ENCODE measurements around the gene B4GALNT4. TPM values are rescaled to one million over a fixed set of nuclear protein-coding genes. Genes with fewer than 3 reads are reported as not detected.

B4GALNT4 gene
- total and polyA plus RNA-seq, 2 of the 13 experiments (the other 11 are each of a cell fraction or from before 2014, with no cell fraction given), result 30.5 to 50.1 TPM

DNA sequence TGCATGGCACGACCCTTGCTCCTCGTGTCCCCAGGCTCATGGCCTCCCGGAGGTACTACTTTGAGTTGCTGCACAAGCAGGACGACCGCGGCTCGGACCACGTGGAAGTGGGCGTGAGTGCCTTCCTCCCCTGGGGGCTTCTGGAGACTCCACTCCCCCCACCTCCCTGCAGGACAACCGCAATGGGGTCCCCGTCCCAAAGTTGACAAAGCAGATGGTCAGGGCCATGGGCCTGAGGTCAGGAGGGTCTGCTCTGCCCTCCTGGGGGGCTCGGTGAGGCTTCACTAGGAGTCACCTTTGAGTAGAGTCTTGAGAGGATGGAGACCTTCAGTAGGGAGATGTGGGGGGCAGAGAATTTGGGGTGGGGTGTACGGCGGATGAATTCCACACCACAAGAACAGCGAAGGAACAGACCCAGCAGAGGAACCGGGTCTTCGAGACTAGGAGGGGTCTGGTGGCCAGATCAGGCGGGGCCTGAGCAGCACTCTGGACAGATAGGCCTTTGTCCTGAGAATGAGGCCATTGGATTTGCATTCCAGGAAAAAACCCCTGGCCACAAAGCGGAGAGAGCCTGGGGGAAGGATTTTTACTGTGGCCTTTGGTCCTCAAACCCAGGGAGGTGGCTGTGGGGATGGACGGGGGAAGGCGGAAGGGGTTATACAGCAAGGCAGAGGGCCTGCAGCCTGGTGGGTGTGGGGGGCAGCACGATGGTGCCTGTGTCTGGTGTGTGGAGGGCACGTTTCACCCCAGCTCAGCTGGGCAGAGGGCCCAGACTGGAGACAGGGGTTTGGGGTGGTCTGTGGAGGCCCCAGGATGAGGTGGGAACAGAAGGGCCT is 4.6 kb downstream of the B4GALNT4 start (continued):
- TF ChIP-seq, protein P1, sequence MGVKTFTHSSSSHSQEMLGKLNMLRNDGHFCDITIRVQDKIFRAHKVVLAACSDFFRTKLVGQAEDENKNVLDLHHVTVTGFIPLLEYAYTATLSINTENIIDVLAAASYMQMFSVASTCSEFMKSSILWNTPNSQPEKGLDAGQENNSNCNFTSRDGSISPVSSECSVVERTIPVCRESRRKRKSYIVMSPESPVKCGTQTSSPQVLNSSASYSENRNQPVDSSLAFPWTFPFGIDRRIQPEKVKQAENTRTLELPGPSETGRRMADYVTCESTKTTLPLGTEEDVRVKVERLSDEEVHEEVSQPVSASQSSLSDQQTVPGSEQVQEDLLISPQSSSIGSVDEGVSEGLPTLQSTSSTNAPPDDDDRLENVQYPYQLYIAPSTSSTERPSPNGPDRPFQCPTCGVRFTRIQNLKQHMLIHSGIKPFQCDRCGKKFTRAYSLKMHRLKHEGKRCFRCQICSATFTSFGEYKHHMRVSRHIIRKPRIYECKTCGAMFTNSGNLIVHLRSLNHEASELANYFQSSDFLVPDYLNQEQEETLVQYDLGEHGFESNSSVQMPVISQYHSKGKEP (CRISPR knock-in tag; IDR thresholded peaks at IDR 0.05), result no peak
- TF ChIP-seq HNRNPH1 (optimal IDR thresholded peaks at IDR 0.05; ENCODE audit: low read depth, low read length), result peak; percentile 78
- TF ChIP-seq CHD4 (IDR thresholded peaks at IDR 0.05; ENCODE audit: borderline replicate concordance, low read length), result peak; percentile 51; the same call in 1 of the 2 replicates
- TF ChIP-seq ASH2L (IDR thresholded peaks at IDR 0.05; ENCODE audit: insufficient read length, low read depth, low read length), result peak; percentile 29
- TF ChIP-seq, protein P2, sequence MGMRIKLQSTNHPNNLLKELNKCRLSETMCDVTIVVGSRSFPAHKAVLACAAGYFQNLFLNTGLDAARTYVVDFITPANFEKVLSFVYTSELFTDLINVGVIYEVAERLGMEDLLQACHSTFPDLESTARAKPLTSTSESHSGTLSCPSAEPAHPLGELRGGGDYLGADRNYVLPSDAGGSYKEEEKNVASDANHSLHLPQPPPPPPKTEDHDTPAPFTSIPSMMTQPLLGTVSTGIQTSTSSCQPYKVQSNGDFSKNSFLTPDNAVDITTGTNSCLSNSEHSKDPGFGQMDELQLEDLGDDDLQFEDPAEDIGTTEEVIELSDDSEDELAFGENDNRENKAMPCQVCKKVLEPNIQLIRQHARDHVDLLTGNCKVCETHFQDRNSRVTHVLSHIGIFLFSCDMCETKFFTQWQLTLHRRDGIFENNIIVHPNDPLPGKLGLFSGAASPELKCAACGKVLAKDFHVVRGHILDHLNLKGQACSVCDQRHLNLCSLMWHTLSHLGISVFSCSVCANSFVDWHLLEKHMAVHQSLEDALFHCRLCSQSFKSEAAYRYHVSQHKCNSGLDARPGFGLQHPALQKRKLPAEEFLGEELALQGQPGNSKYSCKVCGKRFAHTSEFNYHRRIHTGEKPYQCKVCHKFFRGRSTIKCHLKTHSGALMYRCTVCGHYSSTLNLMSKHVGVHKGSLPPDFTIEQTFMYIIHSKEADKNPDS (CRISPR knock-in tag; IDR thresholded peaks at IDR 0.05), result no peak
- TF ChIP-seq, protein P3, sequence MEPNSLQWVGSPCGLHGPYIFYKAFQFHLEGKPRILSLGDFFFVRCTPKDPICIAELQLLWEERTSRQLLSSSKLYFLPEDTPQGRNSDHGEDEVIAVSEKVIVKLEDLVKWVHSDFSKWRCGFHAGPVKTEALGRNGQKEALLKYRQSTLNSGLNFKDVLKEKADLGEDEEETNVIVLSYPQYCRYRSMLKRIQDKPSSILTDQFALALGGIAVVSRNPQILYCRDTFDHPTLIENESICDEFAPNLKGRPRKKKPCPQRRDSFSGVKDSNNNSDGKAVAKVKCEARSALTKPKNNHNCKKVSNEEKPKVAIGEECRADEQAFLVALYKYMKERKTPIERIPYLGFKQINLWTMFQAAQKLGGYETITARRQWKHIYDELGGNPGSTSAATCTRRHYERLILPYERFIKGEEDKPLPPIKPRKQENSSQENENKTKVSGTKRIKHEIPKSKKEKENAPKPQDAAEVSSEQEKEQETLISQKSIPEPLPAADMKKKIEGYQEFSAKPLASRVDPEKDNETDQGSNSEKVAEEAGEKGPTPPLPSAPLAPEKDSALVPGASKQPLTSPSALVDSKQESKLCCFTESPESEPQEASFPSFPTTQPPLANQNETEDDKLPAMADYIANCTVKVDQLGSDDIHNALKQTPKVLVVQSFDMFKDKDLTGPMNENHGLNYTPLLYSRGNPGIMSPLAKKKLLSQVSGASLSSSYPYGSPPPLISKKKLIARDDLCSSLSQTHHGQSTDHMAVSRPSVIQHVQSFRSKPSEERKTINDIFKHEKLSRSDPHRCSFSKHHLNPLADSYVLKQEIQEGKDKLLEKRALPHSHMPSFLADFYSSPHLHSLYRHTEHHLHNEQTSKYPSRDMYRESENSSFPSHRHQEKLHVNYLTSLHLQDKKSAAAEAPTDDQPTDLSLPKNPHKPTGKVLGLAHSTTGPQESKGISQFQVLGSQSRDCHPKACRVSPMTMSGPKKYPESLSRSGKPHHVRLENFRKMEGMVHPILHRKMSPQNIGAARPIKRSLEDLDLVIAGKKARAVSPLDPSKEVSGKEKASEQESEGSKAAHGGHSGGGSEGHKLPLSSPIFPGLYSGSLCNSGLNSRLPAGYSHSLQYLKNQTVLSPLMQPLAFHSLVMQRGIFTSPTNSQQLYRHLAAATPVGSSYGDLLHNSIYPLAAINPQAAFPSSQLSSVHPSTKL (CRISPR knock-in tag; IDR thresholded peaks at IDR 0.05), result peak; percentile 60
- no peak for TF ChIP-seq BORCS8-MEF2B (CRISPR knock-in tag; IDR thresholded peaks at IDR 0.05)
- TF ChIP-seq, protein P4, sequence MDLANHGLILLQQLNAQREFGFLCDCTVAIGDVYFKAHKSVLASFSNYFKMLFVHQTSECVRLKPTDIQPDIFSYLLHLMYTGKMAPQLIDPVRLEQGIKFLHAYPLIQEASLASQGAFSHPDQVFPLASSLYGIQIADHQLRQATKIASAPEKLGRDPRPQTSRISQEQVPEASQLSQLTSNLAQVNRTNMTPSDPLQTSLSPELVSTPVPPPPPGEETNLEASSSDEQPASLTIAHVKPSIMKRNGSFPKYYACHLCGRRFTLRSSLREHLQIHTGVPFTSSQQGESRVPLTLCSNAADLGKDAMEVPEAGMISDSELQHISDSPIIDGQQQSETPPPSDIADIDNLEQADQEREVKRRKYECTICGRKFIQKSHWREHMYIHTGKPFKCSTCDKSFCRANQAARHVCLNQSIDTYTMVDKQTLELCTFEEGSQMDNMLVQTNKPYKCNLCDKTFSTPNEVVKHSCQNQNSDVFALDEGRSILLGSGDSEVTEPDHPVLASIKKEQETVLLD (CRISPR knock-in tag; IDR thresholded peaks at IDR 0.05; ENCODE audit: low read depth), result no peak
- peak; percentile 63 for TF ChIP-seq ZEB1 (IDR thresholded peaks at IDR 0.05; ENCODE audit: insufficient replicate concordance, low read depth)
- peak; percentile 62; the same call in 1 of the 2 replicates for TF ChIP-seq ZNF747 (CRISPR knock-in tag; IDR thresholded peaks at IDR 0.05; ENCODE audit: borderline replicate concordance)
- TF ChIP-seq, protein P5, sequence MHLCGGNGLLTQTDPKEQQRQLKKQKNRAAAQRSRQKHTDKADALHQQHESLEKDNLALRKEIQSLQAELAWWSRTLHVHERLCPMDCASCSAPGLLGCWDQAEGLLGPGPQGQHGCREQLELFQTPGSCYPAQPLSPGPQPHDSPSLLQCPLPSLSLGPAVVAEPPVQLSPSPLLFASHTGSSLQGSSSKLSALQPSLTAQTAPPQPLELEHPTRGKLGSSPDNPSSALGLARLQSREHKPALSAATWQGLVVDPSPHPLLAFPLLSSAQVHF (CRISPR knock-in tag; IDR thresholded peaks at IDR 0.05), result no peak
- TF ChIP-seq POLR2AphosphoS2 (IDR thresholded peaks at IDR 0.05; ENCODE audit: low read depth, low read length), result no peak
- TF ChIP-seq ZNF7 (CRISPR knock-in tag; IDR thresholded peaks at IDR 0.05), result no peak
- TF ChIP-seq HMG20B (CRISPR knock-in tag; conservative IDR thresholded peaks at IDR 0.05), result no peak
- TF ChIP-seq, protein P6, sequence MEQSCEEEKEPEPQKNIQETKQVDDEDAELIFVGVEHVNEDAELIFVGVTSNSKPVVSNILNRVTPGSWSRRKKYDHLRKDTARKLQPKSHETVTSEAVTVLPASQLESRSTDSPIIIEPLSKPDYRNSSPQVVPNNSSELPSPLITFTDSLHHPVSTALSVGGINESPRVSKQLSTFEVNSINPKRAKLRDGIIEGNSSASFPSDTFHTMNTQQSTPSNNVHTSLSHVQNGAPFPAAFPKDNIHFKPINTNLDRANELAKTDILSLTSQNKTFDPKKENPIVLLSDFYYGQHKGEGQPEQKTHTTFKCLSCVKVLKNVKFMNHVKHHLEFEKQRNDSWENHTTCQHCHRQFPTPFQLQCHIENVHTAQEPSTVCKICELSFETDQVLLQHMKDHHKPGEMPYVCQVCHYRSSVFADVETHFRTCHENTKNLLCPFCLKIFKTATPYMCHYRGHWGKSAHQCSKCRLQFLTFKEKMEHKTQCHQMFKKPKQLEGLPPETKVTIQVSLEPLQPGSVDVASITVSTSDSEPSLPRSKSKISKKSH (CRISPR knock-in tag; IDR thresholded peaks at IDR 0.05; ENCODE audit: borderline replicate concordance), result 0 out of 2 replicates have a peak, but pooled peaks have one; percentile 16
- 0 out of 2 replicates have a peak, but pooled peaks have one; percentile 61 for TF ChIP-seq ZNF296 (CRISPR knock-in tag; conservative IDR thresholded peaks at IDR 0.05)
